Suprapubic skin (tissue), 4 donors: Measurements from ENCODE around the gene ESR2. TPM values are rescaled to one million over a fixed set of nuclear protein-coding genes. Genes with fewer than 3 reads are reported as not detected.

Source experiments
- DNase-seq, 2 donors: peaks; one replicate each; pipeline ENCODE4 v3.0.0-alpha.2; 2019; ENCODE audit warnings: low spot score in 2 of 2
- H3K27ac ChIP-seq: fragments of 200-600 bp; sonication (generic); one replicate; pipeline ENCODE4 v1.5.1; 2019
- H3K27me3 ChIP-seq: fragments of 200-600 bp; sonication (generic); one replicate; pipeline ENCODE4 v1.5.1; 2019
- H3K36me3 ChIP-seq: fragments of 200-600 bp; sonication (generic); one replicate; pipeline ENCODE4 v1.5.1; 2019
- H3K4me1 ChIP-seq: fragments of 200-600 bp; sonication (generic); one replicate; pipeline ENCODE4 v1.5.1; 2019
- H3K4me3 ChIP-seq: fragments of 200-600 bp; sonication (generic); one replicate; pipeline ENCODE4 v1.5.1; 2019; ENCODE audit warnings: mild to moderate bottlenecking
- H3K9me3 ChIP-seq: fragments of 200-600 bp; sonication (generic); one replicate; pipeline ENCODE4 v1.5.1; 2019
- CTCF ChIP-seq, 2 donors: fragments of 200-600 bp in 1 of 2; fragments of 450-650 bp in 1 of 2; sonication (generic) in 1 of 2; IDR thresholded peaks; one replicate each; pipeline ENCODE4 v1.5.1; 2016 to 2019; ENCODE audit warnings: antibody characterized with exemption in 2 of 2, mild to moderate bottlenecking in 1 of 2, moderate library complexity in 1 of 2
- EP300 ChIP-seq: sonication (generic); formaldehyde crosslinking; IDR thresholded peaks from one replicate; pipeline ENCODE4 v1.6.1; 2017; ENCODE audit warnings: antibody characterized with exemption
- POLR2A ChIP-seq, 2 donors: fragments of 450-650 bp; IDR thresholded peaks; one replicate each; pipeline ENCODE4 v1.6.1; 2017; ENCODE audit warnings: antibody characterized with exemption in 2 of 2, mild to moderate bottlenecking in 2 of 2, moderate library complexity in 2 of 2
- POLR2AphosphoS5 ChIP-seq, 3 donors: sonication (generic); formaldehyde crosslinking; IDR thresholded peaks; one replicate each; pipeline ENCODE4 v1.6.1; 2017; ENCODE audit warnings: antibody characterized with exemption in 3 of 3
- WGBS: methylation state at CpG from one replicate; pipeline ENCODE4 v1.1.5; 2018; 5-methylcytosine and 5-hydroxymethylcytosine counted together
- total RNA-seq, 4 donors: library from RNA; depleted of rRNA; stranded (reverse); fragments of >200 nt; gene quantifications; one replicate each; pipeline ENCODE4 v1.1.0, GENCODE V29; 2016

The ESR2 gene
- total RNA-seq, 4 donors from 2014 or later = 0.38 to 1.4 (median 1.1) TPM; not detected in 1

DNA sequence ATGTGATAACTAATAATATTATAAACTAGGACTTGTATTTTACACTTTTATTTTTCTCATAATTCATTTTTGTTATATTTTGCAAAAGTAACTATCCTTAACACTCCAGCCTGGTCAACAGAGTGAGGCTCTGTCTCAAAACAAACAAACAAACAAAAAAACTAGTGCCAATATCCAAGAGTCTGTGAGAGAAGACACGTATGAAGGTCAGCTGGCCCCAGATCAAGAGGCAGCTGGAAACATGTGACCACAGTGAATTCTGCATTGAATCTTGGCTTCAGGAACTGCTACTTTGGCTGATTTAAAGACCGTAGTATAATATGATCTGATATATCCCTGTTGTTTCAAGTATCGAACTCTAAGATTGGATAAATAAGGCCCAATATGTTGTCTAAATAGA lies 47.0 kb downstream of the ESR2 start:
- 85% methylated on average over 3 of the region's 3 CpGs for WGBS
- Histone ChIP-seq H3K27me3 (no peaks in the 10 kb centered on the region), H3K4me1 (no peaks in the 10 kb centered on the region), H3K9me3 (no peaks in the 10 kb centered on the region), H3K4me3 (no peak overlapping the region), H3K27ac (no peak overlapping the region), H3K36me3 (no peaks in the 10 kb centered on the region)
- no peak for TF ChIP-seq CTCF (IDR thresholded peaks at IDR 0.05)
- no peak for TF ChIP-seq EP300
- no peak for TF ChIP-seq POLR2AphosphoS5 (IDR thresholded peaks at IDR 0.05)
- no peak for TF ChIP-seq POLR2A (IDR thresholded peaks at IDR 0.05)
- no peak for DNase-seq

GRCh38 chr14:64246688-64247087 lies 47.5 kb downstream of the ESR2 start:
- H3K27me3 ChIP-seq = no peaks in the 10 kb centered on the region
- TF ChIP-seq POLR2AphosphoS5 (IDR thresholded peaks at IDR 0.05) (no peak), CTCF (IDR thresholded peaks at IDR 0.05) (no peak), POLR2A (IDR thresholded peaks at IDR 0.05) (no peak), EP300 (no peak)
- no peaks in the 10 kb centered on the region for H3K9me3 ChIP-seq
- no peaks in the 10 kb centered on the region for H3K4me1 ChIP-seq
- H3K27ac ChIP-seq = no peak overlapping the region
- no peak overlapping the region for H3K4me3 ChIP-seq
- H3K36me3 ChIP-seq = no peaks in the 10 kb centered on the region
- no peak for DNase-seq

DNA sequence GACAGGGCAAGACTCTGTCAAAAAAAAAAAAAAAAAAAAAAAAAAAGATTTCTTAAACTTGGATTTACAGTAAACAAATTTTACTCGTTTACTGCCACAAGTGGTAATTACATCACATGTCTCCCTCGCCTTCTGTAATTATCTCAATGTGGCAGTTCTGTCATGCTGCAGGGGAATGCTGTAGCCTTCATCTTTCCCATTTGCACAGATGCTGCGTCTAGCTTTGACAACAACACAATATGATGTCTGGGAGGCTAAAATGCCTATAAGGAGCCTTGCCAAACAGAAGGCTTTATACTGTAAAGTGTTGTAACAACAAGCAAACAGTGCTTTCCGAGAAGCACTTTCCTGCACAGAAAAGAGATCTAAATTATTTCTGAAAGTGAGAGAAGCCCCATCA lies 48.7 kb downstream of the ESR2 start:
- no peaks in the 10 kb centered on the region for H3K36me3 ChIP-seq
- H3K27ac ChIP-seq = no peak overlapping the region
- WGBS = 69% methylated on average over 4 of the region's 4 CpGs
- DNase-seq = no peak
- no peak for TF ChIP-seq POLR2AphosphoS5 (IDR thresholded peaks at IDR 0.05)
- TF ChIP-seq CTCF (IDR thresholded peaks at IDR 0.05) = no peak
- no peak for TF ChIP-seq POLR2A (IDR thresholded peaks at IDR 0.05)
- TF ChIP-seq EP300 = no peak
- no peak overlapping the region for H3K4me3 ChIP-seq
- H3K27me3 ChIP-seq = no peaks in the 10 kb centered on the region
- H3K9me3 ChIP-seq = no peaks in the 10 kb centered on the region
- H3K4me1 ChIP-seq = no peaks in the 10 kb centered on the region

GRCh38 chr14:64244279-64244678 lies 49.9 kb downstream of the ESR2 start:
- Histone ChIP-seq H3K36me3 (no peaks in the 10 kb centered on the region), H3K4me3 (no peak overlapping the region), H3K9me3 (no peaks in the 10 kb centered on the region), H3K27me3 (no peaks in the 10 kb centered on the region), H3K27ac (no peak overlapping the region), H3K4me1 (no peaks in the 10 kb centered on the region)
- no peak for DNase-seq
- WGBS = 39% methylated on average over 4 of the region's 4 CpGs
- TF ChIP-seq POLR2AphosphoS5 (IDR thresholded peaks at IDR 0.05) (no peak), POLR2A (IDR thresholded peaks at IDR 0.05) (no peak), EP300 (no peak), CTCF (IDR thresholded peaks at IDR 0.05) (no peak)

- no peak for TF ChIP-seq POLR2AphosphoS5 (IDR thresholded peaks at IDR 0.05)
- no peak for TF ChIP-seq CTCF (IDR thresholded peaks at IDR 0.05)
- TF ChIP-seq POLR2A (IDR thresholded peaks at IDR 0.05) = no peak
- no peak for TF ChIP-seq EP300
- Histone ChIP-seq H3K27ac (no peak overlapping the region), H3K36me3 (no peaks in the 10 kb centered on the region), H3K27me3 (no peaks in the 10 kb centered on the region), H3K9me3 (no peaks in the 10 kb centered on the region), H3K4me1 (no peaks in the 10 kb centered on the region), H3K4me3 (no peak overlapping the region)
- WGBS = 37% methylated on average over 2 of the region's 2 CpGs
- no peak for DNase-seq
Observed at GRCh38 chr14:64238631-64239030, 55.5 kb downstream of the ESR2 start.
